HL-60 (cell line): ENCODE measurements around the gene CEP68.

ENCODE experiments used
- DNase-seq, 2 experiments: peaks; one replicate each; pipeline ENCODE4 v3.0.0-alpha.2; 2010 to 2020; ENCODE audit warnings: low read depth in 1 of 2, low spot score in 1 of 2
- H3K27ac ChIP-seq: fragments of 250-450 bp; sonication (Bioruptor Pico); replicated peaks from 2 replicates; pipeline ENCODE4 v1.5.1; 2020; ENCODE audit warnings: mild to moderate bottlenecking, moderate library complexity
- H3K27me3 ChIP-seq: fragments of 250-450 bp; sonication (Bioruptor Pico); 2 replicates; pipeline ENCODE4 v1.5.1; 2021; ENCODE audit warnings: mild to moderate bottlenecking, moderate library complexity; ENCODE audit not compliant: insufficient read depth, poor library complexity, severe bottlenecking
- H3K4me3 ChIP-seq: replicated peaks from 2 replicates; pipeline ENCODE4 v1.5.1; 2011; ENCODE audit warnings: mild to moderate bottlenecking, control low read depth, low read length; ENCODE audit not compliant: insufficient read depth
- CTCF ChIP-seq: IDR thresholded peaks from one replicate; pipeline ENCODE4 v1.5.1; 2011; ENCODE audit warnings: low read length, control low read depth, inconsistent platforms; ENCODE audit not compliant: insufficient read depth
- GABPA ChIP-seq: IDR thresholded peaks from 2 replicates; pipeline ENCODE4 v1.6.1; 2012; ENCODE audit warnings: low read depth
- POLR2AphosphoS5 ChIP-seq: IDR thresholded peaks from 2 replicates; pipeline ENCODE4 v1.6.1; 2012; ENCODE audit warnings: low read depth
- REST ChIP-seq: IDR thresholded peaks from 2 replicates; pipeline ENCODE4 v1.6.1; 2012; ENCODE audit warnings: low read depth; ENCODE audit not compliant: insufficient replicate concordance
- SPI1 ChIP-seq: IDR thresholded peaks from 2 replicates; pipeline ENCODE4 v1.6.1; 2012; ENCODE audit warnings: low read depth, mild to moderate bottlenecking, borderline replicate concordance

CEP68 gene

GRCh38 chr2:65071499-65072180, 15.4 kb downstream of the CEP68 start:
- DNase-seq: no peak
- Histone ChIP-seq H3K27ac (no peak overlapping the region), H3K4me3 (no peak overlapping the region), H3K27me3 (no peaks in the 10 kb centered on the region)
- TF ChIP-seq GABPA: no peak
- TF ChIP-seq POLR2AphosphoS5: no peak
- no peak for TF ChIP-seq SPI1
- TF ChIP-seq CTCF: no peak
- no peak for TF ChIP-seq REST

GRCh38 chr2:65072181-65072970, 16.2 kb downstream of the CEP68 start:
- Histone ChIP-seq H3K27me3 (no peaks in the 10 kb centered on the region), H3K27ac (no peak overlapping the region), H3K4me3 (no peak overlapping the region)
- TF ChIP-seq GABPA (no peak), SPI1 (peak; percentile 31; the same call in 1 of the 2 replicates)
- no peak for DNase-seq

GRCh38 chr2:65073879-65074565, 17.8 kb downstream of the CEP68 start:
- Histone ChIP-seq H3K4me3 (no peak overlapping the region), H3K27ac (no peak overlapping the region), H3K27me3 (no peaks in the 10 kb centered on the region)
- no peak for DNase-seq
- TF ChIP-seq REST: no peak
- no peak for TF ChIP-seq SPI1
- no peak for TF ChIP-seq CTCF
- no peak for TF ChIP-seq GABPA
- no peak for TF ChIP-seq POLR2AphosphoS5

- no peaks in the 10 kb centered on the region for H3K27me3 ChIP-seq
- no peak overlapping the region for H3K27ac ChIP-seq
- TF ChIP-seq REST (no peak), POLR2AphosphoS5 (no peak), SPI1 (no peak), GABPA (no peak)
- no peak for DNase-seq
- no peak overlapping the region for H3K4me3 ChIP-seq
These were observed 19.0 kb downstream of the CEP68 start for GRCh38 chr2:65075176-65075575.
